NCI-H146 (cell line): ENCODE measurements around the gene SGSM2.
A peak's percentile ranks its signal among the peaks of the same experiment; 100 is the strongest.

Experiments
- DNase-seq: peaks from one replicate; lab custom pipeline; 2025; lab: John Stamatoyannopoulos, UW

SGSM2 gene

DNA sequence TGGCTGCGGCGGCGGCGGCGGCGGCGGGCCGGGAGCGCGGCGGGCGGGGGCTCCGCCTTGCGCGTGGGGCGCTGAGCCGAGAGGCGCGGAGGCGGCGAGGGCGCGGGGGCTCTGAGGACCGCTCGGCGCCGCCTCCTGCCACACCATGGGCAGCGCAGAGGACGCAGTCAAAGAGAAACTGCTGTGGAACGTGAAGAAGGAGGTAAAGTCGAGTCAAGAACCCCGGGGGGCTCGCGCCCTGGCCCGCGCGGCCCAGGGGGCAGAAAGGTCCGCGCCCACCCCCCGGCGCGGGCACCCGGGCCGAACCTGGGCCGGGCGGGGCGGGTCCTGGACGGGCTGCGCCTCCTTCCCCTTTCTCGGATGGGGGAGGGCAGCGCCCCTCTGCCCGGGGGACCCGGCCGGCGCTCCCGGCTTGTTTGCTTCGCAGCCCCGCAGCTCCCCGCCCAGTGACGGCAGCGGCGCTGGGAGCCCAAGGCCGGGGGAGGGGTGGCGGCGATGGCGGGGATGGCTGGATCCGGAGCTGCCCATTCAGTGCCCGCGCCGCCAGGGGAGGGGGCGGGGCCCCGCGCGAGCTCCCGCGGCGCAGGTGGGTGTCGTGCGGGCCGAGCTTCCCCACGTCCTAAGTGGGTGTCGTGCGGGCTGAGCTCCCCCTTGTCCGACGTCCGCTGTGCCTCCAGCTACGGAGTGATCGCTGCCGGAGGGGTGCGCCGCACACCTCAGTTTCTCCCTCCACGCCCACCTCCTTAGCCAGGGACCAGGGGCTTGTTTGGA is 428 bp downstream of the SGSM2 start:
- DNase-seq, result peak; percentile 58

DNA sequence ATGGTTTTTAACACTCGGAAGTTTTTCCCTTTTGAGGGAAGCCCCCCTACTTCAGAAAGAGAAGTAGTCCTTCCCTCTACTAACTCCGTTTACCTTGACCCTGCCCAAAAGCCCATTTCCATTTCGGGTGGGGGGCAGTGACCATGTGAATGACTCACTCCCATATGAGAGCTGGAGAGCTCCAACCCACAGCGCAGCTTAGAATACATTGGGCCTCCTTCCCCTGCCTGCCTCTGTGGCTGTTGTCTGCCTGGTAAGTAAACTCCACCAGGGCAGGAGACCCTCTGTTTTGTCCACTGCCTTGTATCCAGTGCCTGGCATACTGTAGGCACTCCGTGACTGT is 985 bp downstream of the SGSM2 start:
- no peak for DNase-seq

DNA sequence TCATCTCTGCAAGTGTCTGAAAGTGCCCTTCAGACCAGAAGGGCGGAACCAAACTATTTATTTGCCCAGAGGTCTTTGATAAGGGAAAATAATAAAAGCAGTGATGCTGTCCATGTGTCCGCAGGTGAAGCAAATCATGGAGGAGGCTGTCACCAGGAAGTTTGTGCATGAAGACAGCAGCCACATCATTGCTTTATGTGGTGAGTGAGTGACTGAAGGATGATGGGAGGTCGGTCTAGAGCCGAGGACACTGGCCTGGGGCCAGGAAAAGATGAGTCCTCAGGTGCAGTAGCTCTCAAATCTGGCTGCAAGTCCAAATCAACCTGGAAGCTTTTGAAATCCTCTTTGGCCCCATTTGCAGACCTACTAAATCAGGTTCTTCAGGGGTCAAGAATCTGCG is 6.1 kb downstream of the SGSM2 start:
- DNase-seq, result no peak

DNA sequence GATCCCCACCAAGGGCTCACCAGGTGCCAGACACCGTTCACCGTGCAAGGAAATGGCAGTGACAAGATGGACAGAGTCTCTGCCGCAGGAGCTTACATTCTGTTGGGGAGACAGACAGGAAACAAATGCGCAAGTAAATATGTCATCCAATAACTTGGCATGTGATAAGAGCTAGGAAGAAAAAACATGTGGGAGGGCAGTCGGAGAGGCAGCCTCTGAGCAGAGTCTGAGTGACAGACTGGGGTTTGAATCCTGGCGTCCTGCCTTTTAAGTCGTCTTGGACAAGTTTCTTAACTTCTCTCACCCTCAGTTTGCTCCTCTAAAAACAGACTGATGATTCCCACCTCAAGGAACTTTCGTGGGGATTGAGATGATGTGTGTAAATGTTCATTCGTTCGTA is 7.2 kb downstream of the SGSM2 start:
- no peak for DNase-seq

DNA sequence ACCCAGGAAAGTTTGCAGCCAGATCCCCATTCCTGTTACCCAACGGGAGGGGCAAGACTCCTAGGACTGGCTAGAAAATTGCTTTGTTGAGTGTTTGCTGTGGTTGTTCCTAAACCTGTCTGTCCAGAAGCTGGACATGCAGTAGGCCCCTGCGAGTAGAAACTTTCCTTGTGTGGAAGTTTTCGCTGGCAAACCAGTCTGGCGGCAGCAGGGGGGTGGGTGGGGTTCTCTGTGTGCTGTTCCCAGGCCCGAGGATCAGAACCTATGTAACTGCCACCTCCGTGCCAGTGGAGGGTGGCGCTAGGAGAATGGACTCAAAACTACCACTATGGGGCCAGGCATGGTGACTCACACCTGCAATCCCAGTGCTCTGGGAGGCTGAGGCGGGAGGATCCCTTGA is 9.2 kb downstream of the SGSM2 start:
- DNase-seq, result no peak

DNA sequence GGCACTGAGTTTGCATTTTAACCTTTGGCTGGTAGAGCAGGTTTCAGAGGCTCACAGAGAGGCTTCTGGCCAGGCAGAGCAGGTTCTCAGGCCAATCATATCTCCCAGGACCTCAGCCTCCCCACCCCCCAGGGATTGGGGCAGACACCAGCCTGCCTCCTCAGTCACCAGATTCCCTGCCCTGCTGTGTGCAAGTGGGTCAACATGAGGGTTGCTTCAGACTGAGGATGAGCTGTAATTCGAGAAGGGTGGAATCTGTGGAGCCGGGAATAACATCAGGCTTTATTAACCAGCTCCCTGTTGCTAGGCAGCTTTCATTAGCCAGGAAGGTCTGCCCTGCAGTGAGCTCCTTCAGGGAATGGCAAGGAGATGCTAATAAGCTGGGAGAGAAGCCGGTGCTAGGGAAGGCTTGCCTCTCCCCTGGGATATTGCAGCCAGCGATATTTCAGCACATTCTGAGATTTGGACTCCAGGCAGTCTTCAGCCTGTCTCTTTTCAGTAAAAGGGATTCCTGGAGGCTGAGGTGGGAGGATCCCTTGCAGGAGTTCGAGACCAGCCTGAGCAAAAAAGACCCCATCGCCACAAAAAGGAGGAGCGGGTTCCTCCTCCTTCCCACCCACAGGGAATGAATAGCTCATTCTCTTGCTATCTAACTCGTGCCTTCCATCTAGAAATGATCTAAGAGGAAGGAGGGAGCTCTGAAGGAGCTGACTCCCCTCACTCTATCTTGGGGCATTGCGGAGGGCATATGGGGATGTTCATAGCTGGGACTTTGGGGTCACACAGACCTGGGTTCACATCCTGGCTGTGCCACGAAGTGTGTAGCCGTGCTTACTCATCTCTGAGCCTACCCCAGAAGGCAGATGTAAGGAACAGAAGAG is 10.7 kb downstream of the SGSM2 start:
- DNase-seq, result peak; percentile 93

DNA sequence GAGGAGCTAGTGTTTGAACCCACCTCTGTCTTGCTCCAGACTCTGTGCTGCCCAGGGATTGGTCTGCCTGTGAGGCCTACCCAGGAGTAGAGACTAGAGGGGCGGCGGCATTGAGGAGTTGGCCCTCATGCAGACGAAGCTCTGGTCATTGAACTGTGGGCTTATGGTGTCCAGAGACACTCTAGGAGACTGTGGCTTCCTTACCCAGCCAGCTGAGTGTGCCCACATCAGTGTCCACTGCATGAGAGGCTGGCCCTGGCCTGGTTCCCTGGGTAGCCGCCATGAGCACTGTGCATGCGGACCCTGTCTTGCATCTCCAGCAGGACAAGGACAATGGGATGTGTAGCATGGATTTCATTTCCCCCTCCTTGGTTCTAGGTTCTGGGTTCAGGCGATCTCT is 14.0 kb downstream of the SGSM2 start:
- DNase-seq, result no peak

DNA sequence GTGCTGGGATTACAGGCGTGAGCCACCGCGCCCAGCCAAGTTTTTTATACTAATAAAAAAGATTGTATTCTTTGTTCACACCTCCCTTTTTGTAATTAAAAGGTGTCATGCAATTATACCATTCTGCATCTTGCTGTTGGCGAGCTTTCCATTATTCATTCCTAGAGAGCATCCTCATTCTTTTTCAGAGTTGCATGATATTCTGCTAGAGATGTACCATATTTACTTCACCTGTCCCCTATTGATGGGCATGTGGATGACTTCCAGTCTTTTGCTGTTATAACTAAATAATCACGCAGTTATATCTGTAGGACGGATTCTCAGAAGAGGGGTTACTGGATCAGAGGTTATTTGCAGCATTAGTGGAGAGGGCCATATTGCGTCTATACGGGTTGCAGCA is 17.0 kb downstream of the SGSM2 start:
- DNase-seq, result no peak

DNA sequence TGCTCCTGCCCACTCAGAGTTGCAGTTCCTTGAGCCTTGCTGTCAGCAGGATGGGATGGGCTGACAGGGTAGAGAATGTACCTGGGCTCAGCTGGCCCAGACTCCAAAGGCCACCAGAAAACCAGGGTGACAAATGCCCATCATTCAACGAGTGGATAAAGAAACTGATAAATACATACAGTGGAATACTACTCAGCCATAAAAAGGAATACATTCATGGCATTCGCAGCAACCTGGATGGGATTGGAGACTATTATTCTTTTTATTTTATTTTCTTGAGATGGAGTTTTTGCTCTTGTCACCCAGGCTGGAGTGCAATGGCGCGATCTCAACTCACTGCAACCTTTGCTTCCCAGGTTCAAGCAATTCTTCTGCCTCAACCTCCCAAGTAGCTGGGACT is 19.9 kb downstream of the SGSM2 start:
- DNase-seq, result no peak

DNA sequence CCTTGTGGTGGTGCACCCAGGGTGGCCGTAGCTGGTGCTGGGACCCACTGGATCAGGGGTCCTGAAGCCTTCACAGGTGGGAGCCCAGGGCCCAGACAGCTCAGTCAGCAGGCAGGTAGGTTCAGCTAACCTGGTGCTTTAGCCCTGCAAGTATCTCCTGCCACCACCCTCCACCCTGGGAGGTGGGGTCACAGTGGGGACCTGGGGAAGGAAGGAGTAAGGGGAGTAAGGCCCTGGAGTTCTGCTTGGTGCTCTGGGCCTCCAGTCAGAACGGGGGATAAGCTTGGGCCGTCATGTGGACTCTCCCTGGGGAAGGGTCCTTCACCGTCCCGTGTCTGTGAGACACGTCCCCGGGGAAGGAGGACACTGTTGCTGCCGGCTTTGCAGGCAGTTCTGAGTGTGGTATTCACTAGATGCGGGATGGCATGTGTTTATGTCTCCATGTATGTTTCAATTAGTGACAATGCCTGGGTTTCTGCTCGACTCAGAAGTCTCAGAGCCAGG is 20.7 kb downstream of the SGSM2 start:
- no peak for DNase-seq

DNA sequence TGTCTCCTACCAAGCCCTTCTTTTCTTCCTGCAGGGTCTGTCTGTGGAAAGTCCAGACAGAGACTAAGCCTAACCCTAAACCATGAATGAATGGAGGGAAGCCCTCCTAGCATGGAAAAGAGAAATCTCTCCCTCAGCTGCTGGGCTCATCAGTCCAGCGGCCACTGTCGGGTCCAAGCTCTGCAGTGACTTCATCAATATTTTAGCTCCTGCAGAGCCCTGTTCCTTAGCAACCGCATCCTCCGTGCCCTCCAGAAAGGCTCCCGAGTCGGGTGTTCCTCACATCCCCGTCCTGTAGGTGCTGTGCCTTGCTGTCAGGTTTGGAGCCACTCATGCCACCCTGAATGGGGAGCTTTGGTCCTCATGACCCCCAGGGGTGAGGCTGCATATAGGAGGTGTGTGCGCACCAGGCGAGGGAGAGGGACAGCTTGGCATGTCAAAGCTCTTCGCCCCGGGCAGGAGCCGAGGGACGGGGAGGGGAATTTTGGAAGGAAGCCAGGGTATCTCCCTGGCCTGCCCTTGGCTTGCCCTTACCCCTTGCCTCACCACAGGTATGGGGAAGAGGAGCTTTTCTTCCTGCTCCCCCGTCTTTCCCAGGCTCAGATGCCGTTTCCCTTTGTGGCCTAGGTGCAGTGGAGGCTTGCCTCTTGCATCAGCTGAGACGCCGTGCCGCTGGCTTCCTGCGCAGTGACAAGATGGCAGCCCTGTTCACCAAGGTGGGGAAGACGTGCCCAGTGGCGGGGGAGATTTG is 23.9 kb downstream of the SGSM2 start:
- no peak for DNase-seq

DNA sequence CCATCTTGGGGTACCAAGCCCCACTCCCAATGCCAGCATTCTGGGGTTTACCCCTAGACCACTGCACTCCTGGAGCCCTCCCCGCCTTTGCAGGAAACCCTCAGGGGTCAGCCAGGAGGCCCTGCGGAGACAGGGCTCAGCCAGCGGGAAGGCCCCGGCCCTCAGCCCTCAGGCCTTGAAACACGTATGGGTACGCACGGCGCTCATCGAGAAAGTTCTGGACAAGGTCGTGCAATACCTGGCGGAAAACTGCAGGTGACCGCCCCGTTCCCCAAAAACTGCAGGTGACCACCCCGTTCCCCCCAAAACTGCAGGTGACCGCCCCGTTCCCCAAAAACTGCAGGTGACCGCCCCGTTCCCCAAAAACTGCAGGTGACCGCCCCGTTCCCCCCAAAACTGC is 24.7 kb downstream of the SGSM2 start:
- DNase-seq, result no peak

DNA sequence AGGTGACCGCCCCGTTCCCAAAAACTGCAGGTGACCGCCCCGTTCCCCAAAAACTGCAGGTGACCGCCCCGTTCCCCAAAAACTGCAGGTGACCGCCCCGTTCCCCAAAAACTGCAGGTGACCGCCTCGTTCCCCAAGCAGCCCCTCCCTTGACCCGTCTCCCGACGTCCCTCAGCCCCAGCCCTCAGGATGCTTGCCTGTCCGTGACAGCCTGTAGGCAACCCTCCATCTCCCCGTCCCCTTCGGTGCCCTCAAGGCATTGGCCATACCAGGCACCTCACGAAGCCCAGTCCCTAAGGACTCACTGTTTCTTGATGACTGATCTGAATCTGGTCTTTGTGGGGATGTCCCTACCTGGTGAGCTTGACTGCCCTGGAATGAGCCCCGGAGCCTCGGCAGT is 25.1 kb downstream of the SGSM2 start:
- no peak for DNase-seq

DNA sequence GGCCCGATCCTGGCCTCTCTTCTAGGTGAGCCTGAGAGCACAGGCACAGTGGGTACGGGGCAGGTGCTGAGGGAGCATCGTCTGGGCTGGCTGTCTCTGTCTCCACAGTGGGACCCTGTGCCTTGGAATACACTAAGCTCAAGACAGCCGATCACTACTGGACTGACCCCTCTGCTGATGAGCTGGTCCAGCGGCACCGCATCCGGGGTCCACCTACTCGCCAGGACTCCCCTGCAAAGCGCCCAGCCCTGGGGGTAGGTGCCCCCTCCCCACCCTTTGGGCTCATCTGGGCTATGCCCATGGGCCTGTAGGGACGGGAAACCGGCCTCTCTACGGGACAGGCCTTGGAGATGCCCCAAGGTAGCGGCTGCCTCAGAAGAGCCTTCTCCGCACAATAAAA is 25.6 kb downstream of the SGSM2 start:
- no peak for DNase-seq

DNA sequence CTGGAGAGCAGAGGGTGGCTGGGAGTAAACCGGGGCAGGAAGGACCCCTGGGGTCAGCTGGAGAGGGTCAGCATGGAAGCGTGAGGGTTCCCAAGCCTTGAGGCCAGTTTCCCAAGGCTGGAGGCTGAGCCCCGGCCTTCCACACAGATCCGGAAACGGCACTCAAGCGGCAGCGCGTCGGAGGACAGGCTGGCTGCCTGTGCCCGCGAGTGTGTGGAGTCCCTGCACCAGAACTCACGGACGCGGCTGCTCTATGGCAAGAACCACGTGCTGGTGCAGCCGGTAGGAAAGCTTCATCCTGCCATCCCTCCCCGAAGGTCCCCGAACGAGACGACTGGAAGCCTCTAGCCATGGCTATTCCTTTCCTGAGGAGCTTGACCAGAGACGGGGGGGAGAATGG is 26.0 kb downstream of the SGSM2 start:
- no peak for DNase-seq

DNA sequence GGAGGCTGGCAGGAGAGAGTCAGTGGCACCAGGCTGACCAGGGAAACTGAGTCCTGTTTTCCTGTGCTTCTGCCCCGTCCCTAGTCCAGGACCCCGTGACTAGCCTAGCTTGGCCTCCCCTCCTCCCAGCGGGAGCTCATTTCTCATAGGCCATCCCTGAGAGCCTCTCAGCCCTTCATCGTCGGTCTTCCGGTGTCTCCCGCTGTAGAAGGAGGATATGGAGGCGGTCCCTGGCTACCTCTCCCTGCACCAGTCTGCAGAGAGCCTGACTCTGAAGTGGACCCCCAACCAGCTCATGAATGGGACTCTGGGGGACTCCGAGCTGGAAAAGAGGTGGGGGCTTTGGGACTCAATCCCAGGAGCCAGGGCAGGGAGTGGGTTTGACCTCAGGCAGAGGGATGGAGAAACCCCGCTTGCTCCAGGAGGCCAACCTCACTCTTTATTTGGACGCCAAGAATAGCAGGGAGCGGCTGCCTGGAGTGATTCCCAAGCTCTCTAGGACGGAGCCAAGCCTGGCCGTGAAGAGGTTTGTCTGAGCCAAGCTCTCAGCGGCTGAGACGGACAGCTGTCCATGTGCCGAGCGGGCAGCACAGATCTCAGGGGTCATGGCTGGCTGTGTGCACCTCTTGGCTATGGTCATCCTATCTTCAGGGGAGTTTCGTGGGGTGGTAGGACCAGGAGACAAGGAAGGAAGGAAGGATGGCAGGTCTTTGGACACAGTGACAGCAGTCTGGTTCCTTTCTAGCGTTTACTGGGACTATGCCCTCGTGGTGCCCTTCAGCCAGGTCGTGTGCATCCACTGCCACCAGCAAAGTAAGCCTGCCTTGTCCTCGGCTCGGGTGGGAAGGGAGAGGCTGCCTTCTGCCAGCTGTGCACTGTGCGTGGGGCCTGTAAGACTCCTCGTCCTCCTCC is 26.8 kb downstream of the SGSM2 start:
- no peak for DNase-seq

DNA sequence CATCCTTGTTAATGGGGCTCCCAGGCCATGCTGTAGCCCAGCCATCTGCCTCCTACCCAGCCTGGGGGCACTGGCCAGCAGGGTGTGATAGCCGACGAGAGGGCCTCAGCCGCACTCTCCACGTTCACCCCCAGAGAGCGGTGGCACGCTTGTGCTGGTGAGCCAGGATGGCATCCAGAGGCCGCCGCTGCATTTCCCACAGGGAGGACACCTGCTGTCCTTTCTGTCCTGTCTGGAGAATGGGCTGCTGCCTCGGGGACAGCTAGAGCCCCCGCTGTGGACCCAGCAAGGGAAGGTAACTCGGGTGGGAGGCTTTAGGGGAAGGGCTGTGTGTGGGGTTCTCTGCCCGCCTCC is 27.4 kb downstream of the SGSM2 start:
- DNase-seq, result no peak

DNA sequence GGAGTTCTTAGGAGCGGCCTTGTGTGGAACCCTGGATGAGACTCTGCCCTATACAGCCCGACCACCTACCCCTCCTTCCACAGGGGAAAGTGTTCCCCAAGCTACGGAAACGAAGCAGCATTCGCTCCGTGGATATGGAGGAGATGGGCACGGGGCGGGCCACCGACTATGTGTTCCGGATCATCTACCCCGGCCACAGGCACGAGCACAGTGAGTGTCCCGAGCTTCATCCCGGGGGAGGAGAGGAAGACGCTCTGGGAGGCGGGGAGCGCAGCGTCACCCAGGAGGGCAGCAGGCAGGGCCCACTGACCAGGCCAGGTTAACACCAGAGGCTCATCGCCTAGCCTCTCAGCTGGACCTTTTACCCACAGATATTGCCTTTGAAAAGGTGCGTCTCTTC is 27.8 kb downstream of the SGSM2 start:
- DNase-seq, result no peak

DNA sequence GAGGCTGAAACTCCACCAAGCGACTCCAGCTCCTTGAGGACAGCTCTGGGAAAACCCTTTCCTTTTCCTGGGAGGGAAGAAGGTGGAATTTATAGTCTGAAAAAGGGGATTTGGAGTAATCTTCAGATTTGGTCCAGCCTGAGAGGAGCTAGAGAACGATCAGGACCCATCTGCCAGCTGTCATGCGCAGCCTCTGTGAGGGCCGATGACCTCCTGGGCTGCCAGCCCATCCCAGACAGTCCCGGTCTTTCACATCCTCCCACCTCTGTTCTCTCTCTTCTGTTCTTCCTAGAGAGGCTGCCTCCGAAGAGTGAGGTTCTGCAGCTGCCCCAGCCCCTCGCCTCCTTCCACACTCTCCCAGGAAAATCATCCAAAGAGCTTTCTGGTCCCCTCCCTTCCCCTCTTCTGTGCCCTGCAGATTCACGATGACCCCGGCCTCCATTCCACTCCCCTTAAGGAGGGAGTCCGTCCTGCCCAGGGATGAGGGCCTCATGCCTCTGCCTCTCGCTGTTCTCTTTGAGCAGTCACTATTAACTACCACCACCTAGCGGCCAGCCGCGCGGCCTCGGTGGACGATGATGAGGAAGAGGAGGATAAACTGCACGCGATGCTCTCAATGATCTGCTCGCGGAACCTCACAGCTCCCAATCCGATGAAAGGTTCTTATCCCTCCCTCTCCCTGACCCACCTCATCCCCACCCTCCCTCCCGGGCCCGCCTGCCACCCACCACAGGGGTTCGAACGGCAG is 29.6 kb downstream of the SGSM2 start:
- DNase-seq, result no peak

DNA sequence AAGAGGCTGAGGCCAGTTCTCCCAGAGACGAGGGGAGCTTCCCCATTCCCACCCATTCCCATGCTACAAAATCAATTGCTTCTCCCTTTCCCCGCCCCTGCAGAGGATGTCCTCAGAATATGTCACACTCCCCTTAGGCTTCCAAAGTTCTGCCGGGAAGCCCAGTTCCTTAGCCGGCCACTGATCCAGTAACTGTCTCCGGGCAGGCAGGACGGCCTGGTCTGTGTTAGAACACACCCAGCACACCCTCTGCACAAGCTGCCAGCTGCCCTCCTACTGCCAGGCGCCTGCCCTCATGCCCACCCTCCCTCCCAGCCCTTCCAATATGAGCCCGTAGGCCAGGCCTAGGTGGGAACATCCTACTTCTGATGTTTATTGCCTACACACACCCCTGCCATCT is 31.1 kb downstream of the SGSM2 start:
- DNase-seq, result no peak

DNA sequence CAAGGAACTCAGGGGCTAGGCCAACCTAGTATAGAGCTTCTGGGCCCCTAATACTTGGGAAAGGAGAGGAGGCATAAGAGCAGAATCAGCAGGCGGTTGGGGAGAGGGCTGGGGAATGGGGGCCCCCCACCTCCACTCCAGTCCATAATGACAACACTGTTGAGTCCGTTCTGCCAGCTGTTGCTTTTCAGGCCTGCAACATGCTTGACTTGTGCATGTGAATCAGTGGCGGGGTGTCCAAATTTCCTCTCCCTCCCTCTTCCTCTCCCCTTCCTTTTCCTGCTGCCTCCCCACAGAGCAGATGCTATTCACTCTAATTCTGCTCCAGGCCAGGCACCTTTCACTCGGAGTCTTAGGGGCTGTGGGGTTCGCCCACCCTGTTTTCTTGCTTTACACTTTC is 31.7 kb downstream of the SGSM2 start:
- no peak for DNase-seq
